ENCODE data around the gene CLSTN3. TPM values are rescaled to one million over a fixed set of nuclear protein-coding genes. Genes with fewer than 3 reads are reported as not detected.

CLSTN3 gene
- total RNA-seq, 1 donor from 2014 or later = 36.8 TPM

- no peaks in the 10 kb centered on the region for H3K36me3 ChIP-seq
- no peak for DNase-seq
- H3K4me3 ChIP-seq = no peak overlapping the region
- no peak for ATAC-seq
- peaks cover 21% of the 10 kb centered on the region for H3K4me1 ChIP-seq
- no peaks in the 10 kb centered on the region for H3K9me3 ChIP-seq
- H3K27me3 ChIP-seq (ENCODE audit: low read depth) = no peaks in the 10 kb centered on the region
- H3K27ac ChIP-seq = no peak overlapping the region
- no peak for TF ChIP-seq CTCF (IDR thresholded peaks at IDR 0.05)
- intact Hi-C loops (cut with DNase I) = no loop called here
These were observed 6.2 kb upstream of the CLSTN3 start for GRCh38 chr12:7123806-7124522.

GRCh38 chr12:7125632-7126227, 4.4 kb upstream of the CLSTN3 start:
- no peak for TF ChIP-seq CTCF (IDR thresholded peaks at IDR 0.05)
- H3K9me3 ChIP-seq = no peaks in the 10 kb centered on the region
- no peak overlapping the region for H3K4me3 ChIP-seq
- no peaks in the 10 kb centered on the region for H3K36me3 ChIP-seq
- intact Hi-C loops (cut with DNase I) = no loop called here
- peaks cover 31% of the 10 kb centered on the region for H3K4me1 ChIP-seq
- no peaks in the 10 kb centered on the region for H3K27me3 ChIP-seq (ENCODE audit: low read depth)
- no peak for ATAC-seq
- H3K27ac ChIP-seq = no peak overlapping the region
- DNase-seq = no peak

GRCh38 chr12:7127916-7128626, 2.1 kb upstream of the CLSTN3 start:
- no peak for DNase-seq
- H3K4me1 ChIP-seq = peaks cover 23% of the 10 kb centered on the region
- ATAC-seq = no peak
- intact Hi-C loops (cut with DNase I) = no loop called here
- no peaks in the 10 kb centered on the region for H3K9me3 ChIP-seq
- no peaks in the 10 kb centered on the region for H3K36me3 ChIP-seq
- H3K27ac ChIP-seq = no peak overlapping the region
- H3K27me3 ChIP-seq (ENCODE audit: low read depth) = no peaks in the 10 kb centered on the region
- peak overlapping the region; percentile 19 for H3K4me3 ChIP-seq
- no peak for TF ChIP-seq CTCF (IDR thresholded peaks at IDR 0.05)

- Histone ChIP-seq H3K36me3 (no peaks in the 10 kb centered on the region), H3K4me1 (peaks cover 17% of the 10 kb centered on the region), H3K27me3 (ENCODE audit: low read depth) (no peaks in the 10 kb centered on the region), H3K27ac (peak within 1 kb of the TSS; percentile 74), H3K4me3 (peak within 1 kb of the TSS; percentile 72), H3K9me3 (no peaks in the 10 kb centered on the region)
- DNase-seq (no peak), ATAC-seq (no peak)
- TF ChIP-seq CTCF (IDR thresholded peaks at IDR 0.05) = no peak
- intact Hi-C loops (cut with DNase I) = no loop called here
These were observed 1.4 kb upstream of the CLSTN3 start, which contains the start of gene RBP5 for GRCh38 chr12:7128681-7129286. Gene RBP5 (minus strand): TSS chr12:7128889. CDS start chr12:7128775, 114 bp downstream.

GRCh38 chr12:7129287-7129871, 792 bp upstream of the CLSTN3 start:
- intact Hi-C loops (cut with DNase I) = no loop called here
- Histone ChIP-seq H3K27ac (peak overlapping the region; percentile 74), H3K4me1 (peaks cover 17% of the 10 kb centered on the region), H3K27me3 (ENCODE audit: low read depth) (no peaks in the 10 kb centered on the region), H3K9me3 (no peaks in the 10 kb centered on the region), H3K4me3 (peak overlapping the region; percentile 72), H3K36me3 (peaks cover 4% of the 10 kb centered on the region)
- no peak for TF ChIP-seq CTCF (IDR thresholded peaks at IDR 0.05)
- no peak for DNase-seq
- ATAC-seq = peak; percentile 0 to 8
